HL-60 (cell line): ENCODE measurements around the gene PPL.

ENCODE experiments used
- DNase-seq, 2 experiments: peaks; one replicate each; pipeline ENCODE4 v3.0.0-alpha.2; 2010 to 2020; ENCODE audit warnings: low read depth in 1 of 2, low spot score in 1 of 2
- H3K27ac ChIP-seq: fragments of 250-450 bp; sonication (Bioruptor Pico); replicated peaks from 2 replicates; pipeline ENCODE4 v1.5.1; 2020; ENCODE audit warnings: mild to moderate bottlenecking, moderate library complexity
- H3K27me3 ChIP-seq: fragments of 250-450 bp; sonication (Bioruptor Pico); 2 replicates; pipeline ENCODE4 v1.5.1; 2021; ENCODE audit warnings: mild to moderate bottlenecking, moderate library complexity; ENCODE audit not compliant: insufficient read depth, poor library complexity, severe bottlenecking
- H3K4me3 ChIP-seq: replicated peaks from 2 replicates; pipeline ENCODE4 v1.5.1; 2011; ENCODE audit warnings: mild to moderate bottlenecking, control low read depth, low read length; ENCODE audit not compliant: insufficient read depth
- CTCF ChIP-seq: IDR thresholded peaks from one replicate; pipeline ENCODE4 v1.5.1; 2011; ENCODE audit warnings: low read length, control low read depth, inconsistent platforms; ENCODE audit not compliant: insufficient read depth
- GABPA ChIP-seq: IDR thresholded peaks from 2 replicates; pipeline ENCODE4 v1.6.1; 2012; ENCODE audit warnings: low read depth
- POLR2AphosphoS5 ChIP-seq: IDR thresholded peaks from 2 replicates; pipeline ENCODE4 v1.6.1; 2012; ENCODE audit warnings: low read depth
- REST ChIP-seq: IDR thresholded peaks from 2 replicates; pipeline ENCODE4 v1.6.1; 2012; ENCODE audit warnings: low read depth; ENCODE audit not compliant: insufficient replicate concordance
- SPI1 ChIP-seq: IDR thresholded peaks from 2 replicates; pipeline ENCODE4 v1.6.1; 2012; ENCODE audit warnings: low read depth, mild to moderate bottlenecking, borderline replicate concordance

PPL gene

GRCh38 chr16:4945560-4946502 lies 8.9 kb upstream of the PPL start:
- DNase-seq = no peak
- Histone ChIP-seq H3K27me3 (no peaks in the 10 kb centered on the region), H3K27ac (no peak overlapping the region), H3K4me3 (no peak overlapping the region)
- TF ChIP-seq GABPA = no peak

- H3K27ac ChIP-seq = no peak overlapping the region
- peak; percentile 38; the same call in 1 of the 2 replicates for TF ChIP-seq POLR2AphosphoS5
- TF ChIP-seq REST = no peak
- DNase-seq = peak; percentile 50 to 55
Measured at GRCh38 chr16:4944333-4945281, 7.7 kb upstream of the PPL start.

GRCh38 chr16:4942481-4942880 lies 5.5 kb upstream of the PPL start:
- H3K27ac ChIP-seq = no peak overlapping the region
- DNase-seq = no peak
- no peak for TF ChIP-seq POLR2AphosphoS5
- TF ChIP-seq GABPA = no peak
- no peak for TF ChIP-seq SPI1
- no peak for TF ChIP-seq REST
- TF ChIP-seq CTCF = no peak
- no peak overlapping the region for H3K4me3 ChIP-seq
- H3K27me3 ChIP-seq = peaks cover 6% of the 10 kb centered on the region

More at GRCh38 chr16:4944333-4945281, 7.7 kb upstream of the PPL start:
- H3K4me3 ChIP-seq = no peak overlapping the region
- no peaks in the 10 kb centered on the region for H3K27me3 ChIP-seq

- no peak for DNase-seq
- Histone ChIP-seq H3K27ac (no peak overlapping the region), H3K4me3 (no peak overlapping the region)
Measured at GRCh38 chr16:4940719-4941118, 3.8 kb upstream of the PPL start.

More at GRCh38 chr16:4940719-4941118, 3.8 kb upstream of the PPL start:
- TF ChIP-seq GABPA = no peak
- no peak for TF ChIP-seq CTCF
- no peak for TF ChIP-seq POLR2AphosphoS5
- no peak for TF ChIP-seq SPI1
- no peak for TF ChIP-seq REST
- peaks cover 19% of the 10 kb centered on the region for H3K27me3 ChIP-seq
